SK-N-MC (cell line): ENCODE results near the gene TMEM14B.

Experiments
- EZH2 ChIP-seq: fragments of 200-600 bp; sonication (generic); IDR thresholded peaks from one replicate; pipeline ENCODE4 v1.6.1; 2017; ENCODE audit warnings: antibody characterized with exemption
- FOXP2 ChIP-seq: optimal IDR thresholded peaks from 2 replicates; pipeline ENCODE3; 2011; ENCODE audit warnings: mild to moderate bottlenecking, moderate library complexity; ENCODE audit not compliant: insufficient read depth; ENCODE audit errors: extremely low read length, control extremely low read depth
- POLR2AphosphoS5 ChIP-seq: IDR thresholded peaks from 2 replicates; pipeline ENCODE4 v1.6.1; 2012; ENCODE audit warnings: mild to moderate bottlenecking, low read depth, low read length, borderline replicate concordance

GRCh38 chr6:10713962-10714361, 33.6 kb upstream of the TMEM14B start:
- no peak for TF ChIP-seq EZH2
- no peak for TF ChIP-seq POLR2AphosphoS5
- no peak for TF ChIP-seq FOXP2
